Fibroblast of skin of back (primary cell): Measurements from ENCODE around the gene GPRC5C.
A peak's percentile ranks its signal among the peaks of the same experiment; 100 is the strongest.

ENCODE experiments used
- DNase-seq: peaks from one replicate; pipeline ENCODE4 v3.0.0-alpha.2; 2013

GPRC5C gene

GRCh38 chr17:74452841-74453661 is 21.2 kb downstream of the GPRC5C start:
- no peak for DNase-seq

GRCh38 chr17:74453665-74454196 is 21.8 kb downstream of the GPRC5C start:
- DNase-seq: peak; percentile 78

- DNase-seq: no peak
These were observed 22.5 kb downstream of the GPRC5C start for GRCh38 chr17:74454197-74455024.

GRCh38 chr17:74455025-74455545 is 23.2 kb downstream of the GPRC5C start:
- no peak for DNase-seq

- no peak for DNase-seq
These were observed 23.9 kb downstream of the GPRC5C start for GRCh38 chr17:74455821-74456220.

- DNase-seq: peak; percentile 55
These were observed 25.4 kb downstream of the GPRC5C start for GRCh38 chr17:74457146-74457819.

- DNase-seq: no peak
These were observed 25.9 kb downstream of the GPRC5C start for GRCh38 chr17:74457820-74458166.

GRCh38 chr17:74458835-74459234 is 26.9 kb downstream of the GPRC5C start:
- no peak for DNase-seq

GRCh38 chr17:74459622-74460021 is 27.7 kb downstream of the GPRC5C start:
- DNase-seq: no peak

GRCh38 chr17:74460241-74460640 is 28.4 kb downstream of the GPRC5C start:
- no peak for DNase-seq

- DNase-seq: no peak
These were observed 29.1 kb downstream of the GPRC5C start for GRCh38 chr17:74460996-74461395.

GRCh38 chr17:74461611-74462010 is 29.7 kb downstream of the GPRC5C start:
- no peak for DNase-seq

GRCh38 chr17:74464730-74465377 is 33.0 kb downstream of the GPRC5C start:
- no peak for DNase-seq

- no peak for DNase-seq
These were observed 33.7 kb downstream of the GPRC5C start for GRCh38 chr17:74465378-74466110.

- no peak for DNase-seq
These were observed 34.4 kb downstream of the GPRC5C start, which contains the start of gene CD300A for GRCh38 chr17:74466111-74466827. CD300A (plus strand) TSS chr17:74466634; CDS start chr17:74466704, 70 bp downstream.

- DNase-seq: no peak
These were observed 34.9 kb downstream of the GPRC5C start for GRCh38 chr17:74466828-74467184.

GRCh38 chr17:74467221-74467951 is 35.5 kb downstream of the GPRC5C start:
- DNase-seq: no peak

GRCh38 chr17:74471341-74471740 is 39.5 kb downstream of the GPRC5C start:
- no peak for DNase-seq

GRCh38 chr17:74472890-74473289 is 41.0 kb downstream of the GPRC5C start:
- DNase-seq: no peak

GRCh38 chr17:74473294-74473693 is 41.4 kb downstream of the GPRC5C start:
- no peak for DNase-seq
